Upper lobe of left lung (tissue), 6 donors: ENCODE results near the gene MEGF8. TPM values are rescaled to one million over a fixed set of nuclear protein-coding genes. Genes with fewer than 3 reads are reported as not detected.

ENCODE experiments used
- ATAC-seq, 2 donors: fragments of 200-7000 bp; cut with Tn5 transposase; one replicate each; pipeline ENCODE4 v1.9.1; 2022; ENCODE audit warnings: mild to moderate bottlenecking in 2 of 2, moderate library complexity in 2 of 2; ENCODE audit not compliant: low FRiP score in 2 of 2
- DNase-seq, 2 donors: peaks; one replicate each; pipeline ENCODE4 v3.0.0-alpha.2; 2019 to 2020
- H3K27ac ChIP-seq, 4 donors: fragments of 200-600 bp; sonication (generic); one replicate each; pipeline ENCODE4 v1.5.1; 2016 to 2019
- H3K27me3 ChIP-seq, 4 donors: fragments of 200-600 bp; sonication (generic); one replicate each; pipeline ENCODE4 v1.5.1; 2017 to 2019
- H3K36me3 ChIP-seq, 4 donors: fragments of 200-600 bp; sonication (generic); one replicate each; pipeline ENCODE4 v1.5.1; 2016 to 2019
- H3K4me1 ChIP-seq, 4 donors: fragments of 200-600 bp; sonication (generic); one replicate each; pipeline ENCODE4 v1.5.1; 2018 to 2019
- H3K4me3 ChIP-seq, 4 donors: fragments of 200-600 bp; sonication (generic); one replicate each; pipeline ENCODE4 v1.5.1; 2017 to 2019; ENCODE audit warnings: mild to moderate bottlenecking in 2 of 4, moderate library complexity in 1 of 4
- H3K9me3 ChIP-seq, 4 donors: fragments of 200-600 bp; sonication (generic); one replicate each; pipeline ENCODE4 v1.5.1; 2018 to 2019
- CTCF ChIP-seq, 6 experiments: fragments of 450-650 bp in 4 of 6; fragments of 200-600 bp in 2 of 6; sonication (generic) in 2 of 6; IDR thresholded peaks; one replicate each; pipeline ENCODE4 v1.5.1; 2016 to 2019; ENCODE audit warnings: antibody characterized with exemption in 6 of 6
- EP300 ChIP-seq, 4 donors: sonication (generic); formaldehyde crosslinking; IDR thresholded peaks; one replicate each; pipeline ENCODE4 v1.5.1; 2017; ENCODE audit warnings: antibody characterized with exemption in 4 of 4, control low read depth in 2 of 4
- POLR2A ChIP-seq, 4 donors: fragments of 450-650 bp; IDR thresholded peaks; one replicate each; pipeline ENCODE4 v1.5.1; 2016 to 2017; ENCODE audit warnings: antibody characterized with exemption in 4 of 4, mild to moderate bottlenecking in 2 of 4
- POLR2AphosphoS5 ChIP-seq, 2 donors: sonication (generic); formaldehyde crosslinking; IDR thresholded peaks; one replicate each; pipeline ENCODE4 v1.5.1; 2017; ENCODE audit warnings: antibody characterized with exemption in 2 of 2
- WGBS, 2 donors: methylation state at CpG; one replicate each; pipeline ENCODE4 v1.1.5; 2017 to 2018; 5-methylcytosine and 5-hydroxymethylcytosine counted together
- total RNA-seq, 6 donors: library from RNA; depleted of rRNA in 4 of 6; stranded (reverse); fragments of >200 nt in 4 of 6; gene quantifications; one replicate each; pipeline versions ENCODE4 v1.1.0 to v1.2.1, GENCODE V29; 2016 to 2021
- donor health status: DM: no; HTN: no; CAD: no; lungs with moderate emphysema.
- donor health status: DM: no; HTN: yes; CAD: no; lungs with severe emphysema.

The MEGF8 gene
- total RNA-seq, 6 donors from 2014 or later = 13.7 to 30.7 (median 17.8) TPM

- ATAC-seq = peak; percentile 49 to 73
- Histone ChIP-seq H3K4me3 (peak overlapping the region in 3 of 4 donors; percentile 68 to 80 (median 73)), H3K36me3 (peaks cover 1 to 24% (median 22%) of the 10 kb centered on the region in 4 donors), H3K9me3 (no peaks in the 10 kb centered on the region), H3K27ac (peak overlapping the region; percentile 96 to 99 (median 96)), H3K4me1 (peaks cover 47 to 69% (median 60%) of the 10 kb centered on the region in 4 donors), H3K27me3 (no peaks in the 10 kb centered on the region)
- 0 to 3% methylated on average over 4 to 6 of the region's 76 CpGs for WGBS, 2 donors
- DNase-seq = peak; percentile 82 to 97
- no peak for TF ChIP-seq CTCF (IDR thresholded peaks at IDR 0.05)
- peak in 3 of 4 donors; percentile 42 to 74 (median 65) for TF ChIP-seq POLR2A (IDR thresholded peaks at IDR 0.05)
Measured at GRCh38 chr19:42284066-42284501, 41.4 kb upstream of the MEGF8 start.

GRCh38 chr19:42284591-42285341 lies 40.7 kb upstream of the MEGF8 start:
- DNase-seq (peak in 1 of 2 donors; percentile 90), ATAC-seq (no peak)
- Histone ChIP-seq H3K27me3 (no peaks in the 10 kb centered on the region), H3K4me3 (peak overlapping the region; percentile 68 to 80 (median 74)), H3K27ac (peak overlapping the region; percentile 78 to 99 (median 81)), H3K4me1 (peaks cover 41 to 62% (median 53%) of the 10 kb centered on the region in 4 donors), H3K36me3 (peaks cover 8 to 31% (median 29%) of the 10 kb centered on the region in 4 donors), H3K9me3 (no peaks in the 10 kb centered on the region)
- TF ChIP-seq CTCF (IDR thresholded peaks at IDR 0.05) (no peak), EP300 (IDR thresholded peaks at IDR 0.05) (no peak), POLR2A (IDR thresholded peaks at IDR 0.05) (no peak), POLR2AphosphoS5 (IDR thresholded peaks at IDR 0.05) (no peak)
- WGBS, 2 donors = 5% methylated on average over 15 to 21 of the region's 41 CpGs

- Histone ChIP-seq H3K36me3 (peaks cover 13 to 39% (median 37%) of the 10 kb centered on the region in 4 donors), H3K9me3 (no peaks in the 10 kb centered on the region), H3K4me1 (peaks cover 41 to 55% (median 50%) of the 10 kb centered on the region in 4 donors), H3K27me3 (no peaks in the 10 kb centered on the region), H3K4me3 (peak overlapping the region in 1 of 4 donors; percentile 68), H3K27ac (peak overlapping the region; percentile 62 to 99 (median 81))
- TF ChIP-seq EP300 (IDR thresholded peaks at IDR 0.05) = no peak
- TF ChIP-seq CTCF (IDR thresholded peaks at IDR 0.05) = no peak
- no peak for TF ChIP-seq POLR2A (IDR thresholded peaks at IDR 0.05)
- TF ChIP-seq POLR2AphosphoS5 (IDR thresholded peaks at IDR 0.05) = no peak
- 33 to 37% methylated on average over 4 to 5 of the region's 5 CpGs for WGBS, 2 donors
- ATAC-seq = no peak
- no peak for DNase-seq
Measured at GRCh38 chr19:42285541-42285941, 39.9 kb upstream of the MEGF8 start.

- ATAC-seq = no peak
- WGBS, 2 donors = 20 to 35% methylated on average over 4 to 6 of the region's 6 CpGs
- Histone ChIP-seq H3K4me3 (peak overlapping the region in 1 of 4 donors; percentile 68), H3K27me3 (no peaks in the 10 kb centered on the region), H3K36me3 (peaks cover 16 to 43% (median 41%) of the 10 kb centered on the region in 4 donors), H3K27ac (peak overlapping the region; percentile 62 to 99 (median 81)), H3K4me1 (peaks cover 40 to 50% (median 47%) of the 10 kb centered on the region in 4 donors), H3K9me3 (no peaks in the 10 kb centered on the region)
- no peak for DNase-seq
- TF ChIP-seq POLR2AphosphoS5 (IDR thresholded peaks at IDR 0.05) = no peak
- no peak for TF ChIP-seq CTCF (IDR thresholded peaks at IDR 0.05)
- no peak for TF ChIP-seq EP300 (IDR thresholded peaks at IDR 0.05)
- TF ChIP-seq POLR2A (IDR thresholded peaks at IDR 0.05) = no peak
Measured at GRCh38 chr19:42285988-42286348, 39.5 kb upstream of the MEGF8 start.
